ELF-1 (cell line): ENCODE results near the gene AGPAT3.
A peak's percentile ranks its signal among the peaks of the same experiment; 100 is the strongest.

Experiments
- DNase-seq: peaks from one replicate; pipeline ENCODE4 v3.0.0-alpha.2; 2016; ENCODE audit warnings: low read depth, low spot score

The AGPAT3 gene

DNA sequence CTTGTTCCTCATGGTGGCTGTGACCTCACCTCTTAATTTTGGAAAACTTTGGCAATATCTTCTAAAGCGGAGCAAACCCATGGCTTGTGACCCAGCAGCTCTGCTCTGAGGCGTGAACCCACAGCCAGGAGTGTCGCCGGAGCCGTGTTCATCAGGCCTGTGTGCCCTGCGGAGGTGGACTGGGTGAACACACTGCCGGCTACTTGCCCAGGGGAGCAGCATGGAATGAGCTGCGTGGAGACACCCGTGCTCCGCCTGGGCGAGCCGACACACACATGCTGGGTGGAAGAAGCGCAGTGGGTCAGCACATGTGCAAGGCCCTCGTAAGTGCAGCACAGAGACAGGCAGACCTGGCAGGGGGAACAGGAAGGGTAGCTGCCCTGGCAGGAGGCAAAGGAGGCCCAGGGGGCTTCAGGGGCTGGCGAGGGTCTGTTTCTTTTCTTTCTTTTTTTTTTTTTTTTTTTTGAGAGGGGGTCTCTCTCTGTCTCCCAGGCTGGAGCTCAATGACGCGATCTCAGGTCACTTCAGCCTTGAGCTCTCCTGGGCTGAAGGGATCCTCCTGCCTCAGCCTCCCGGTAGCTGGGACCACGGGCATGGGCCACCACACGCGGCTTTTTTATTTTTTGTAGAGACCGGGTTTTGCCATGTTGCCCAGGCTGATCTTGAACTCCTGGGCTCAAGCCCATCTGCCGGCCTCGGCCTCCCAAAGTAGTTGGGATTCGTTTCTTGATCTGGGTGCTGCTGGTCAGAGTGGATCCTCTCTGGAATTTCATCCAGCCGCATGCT is 41.8 kb downstream of the AGPAT3 start:
- no peak for DNase-seq

DNA sequence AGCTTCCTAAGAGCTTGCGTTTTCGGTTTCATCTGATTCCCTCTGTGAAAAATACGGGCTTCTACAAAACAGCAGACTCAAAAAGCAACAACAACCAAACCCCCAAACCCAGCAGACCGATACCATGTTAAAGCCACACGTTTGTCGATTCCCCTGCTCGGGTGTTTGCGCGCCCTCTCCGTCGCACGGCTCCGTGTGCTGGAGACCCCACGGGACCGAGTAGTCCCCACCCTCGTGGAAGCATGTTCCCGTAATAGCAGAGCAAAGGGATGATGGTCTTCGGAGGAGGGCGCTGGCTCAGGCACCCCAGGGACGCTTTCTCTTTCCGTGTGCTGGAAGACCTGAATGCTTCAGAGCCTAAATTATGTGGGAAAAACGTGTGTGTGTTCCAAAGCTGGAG is 42.7 kb downstream of the AGPAT3 start:
- no peak for DNase-seq

DNA sequence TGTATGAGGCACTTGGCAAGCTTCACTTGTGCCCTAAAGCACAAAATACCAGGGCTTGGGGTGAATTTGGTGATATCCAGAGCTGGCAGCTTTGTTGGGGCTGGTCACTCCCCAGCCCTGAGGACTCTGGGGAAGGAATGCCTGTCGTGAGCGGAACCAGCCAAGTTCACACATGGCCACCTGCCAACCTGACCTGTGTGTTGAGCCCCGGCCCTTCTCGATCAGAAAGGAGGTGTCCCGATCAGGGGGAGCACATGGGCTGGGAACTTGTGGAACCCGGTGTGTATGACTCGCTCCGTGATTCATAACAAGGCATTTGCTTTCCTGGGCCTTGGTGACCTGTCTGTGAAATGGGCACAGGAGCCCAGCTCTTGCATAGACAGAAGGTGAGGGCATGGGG is 43.1 kb downstream of the AGPAT3 start:
- no peak for DNase-seq

DNA sequence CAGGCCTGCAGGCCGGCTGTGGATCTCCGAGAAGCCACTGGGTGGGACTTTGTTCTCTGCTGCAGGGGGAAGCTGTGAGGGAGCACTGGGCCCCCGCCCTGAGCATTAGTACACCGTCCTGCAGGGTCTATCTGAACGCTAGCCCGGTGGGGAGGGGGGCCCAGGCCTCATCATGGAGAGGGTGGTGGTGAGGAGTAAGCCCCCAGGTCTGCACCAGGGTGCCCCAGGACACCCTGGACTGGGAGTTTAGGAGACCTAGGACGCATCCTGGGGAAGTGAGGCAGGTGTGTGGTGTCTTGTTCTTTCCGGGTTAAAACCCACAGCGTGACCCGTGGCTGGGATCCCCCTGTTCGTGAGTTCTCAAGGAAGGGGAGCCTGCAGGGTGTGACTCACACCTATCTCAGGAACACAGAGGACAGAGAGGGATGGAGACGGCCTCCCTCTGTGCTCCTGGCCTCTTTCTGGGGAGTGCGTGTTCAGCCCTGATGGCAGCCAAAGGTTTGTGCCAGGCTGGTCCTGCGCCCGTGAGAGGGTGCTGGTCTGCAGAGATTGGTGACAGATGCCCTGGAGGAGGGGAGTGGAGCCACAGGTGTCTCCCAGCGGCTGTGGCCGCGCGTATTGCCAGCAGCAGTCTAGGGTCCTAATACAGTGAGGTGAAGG is 44.8 kb downstream of the AGPAT3 start:
- no peak for DNase-seq

DNA sequence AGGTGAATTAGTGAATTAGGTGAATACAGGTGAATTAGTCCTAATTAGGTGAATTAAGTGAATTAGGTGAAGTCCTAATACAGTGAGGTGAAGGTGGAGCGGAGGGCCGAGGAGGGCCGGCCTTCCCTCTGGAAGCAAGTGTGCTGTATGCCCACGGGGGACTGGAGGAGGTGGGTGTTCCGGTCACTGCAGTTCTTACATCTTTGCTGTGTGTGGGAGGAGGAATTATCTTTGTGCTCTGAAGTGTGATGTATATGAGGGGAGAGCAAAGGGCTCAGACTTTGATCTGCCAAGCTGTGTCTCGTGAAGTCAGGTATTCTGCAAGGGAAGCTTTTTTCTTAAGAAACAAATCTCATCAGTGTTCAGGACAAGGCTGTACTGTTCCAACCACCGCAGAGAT is 45.4 kb downstream of the AGPAT3 start:
- DNase-seq, result no peak

DNA sequence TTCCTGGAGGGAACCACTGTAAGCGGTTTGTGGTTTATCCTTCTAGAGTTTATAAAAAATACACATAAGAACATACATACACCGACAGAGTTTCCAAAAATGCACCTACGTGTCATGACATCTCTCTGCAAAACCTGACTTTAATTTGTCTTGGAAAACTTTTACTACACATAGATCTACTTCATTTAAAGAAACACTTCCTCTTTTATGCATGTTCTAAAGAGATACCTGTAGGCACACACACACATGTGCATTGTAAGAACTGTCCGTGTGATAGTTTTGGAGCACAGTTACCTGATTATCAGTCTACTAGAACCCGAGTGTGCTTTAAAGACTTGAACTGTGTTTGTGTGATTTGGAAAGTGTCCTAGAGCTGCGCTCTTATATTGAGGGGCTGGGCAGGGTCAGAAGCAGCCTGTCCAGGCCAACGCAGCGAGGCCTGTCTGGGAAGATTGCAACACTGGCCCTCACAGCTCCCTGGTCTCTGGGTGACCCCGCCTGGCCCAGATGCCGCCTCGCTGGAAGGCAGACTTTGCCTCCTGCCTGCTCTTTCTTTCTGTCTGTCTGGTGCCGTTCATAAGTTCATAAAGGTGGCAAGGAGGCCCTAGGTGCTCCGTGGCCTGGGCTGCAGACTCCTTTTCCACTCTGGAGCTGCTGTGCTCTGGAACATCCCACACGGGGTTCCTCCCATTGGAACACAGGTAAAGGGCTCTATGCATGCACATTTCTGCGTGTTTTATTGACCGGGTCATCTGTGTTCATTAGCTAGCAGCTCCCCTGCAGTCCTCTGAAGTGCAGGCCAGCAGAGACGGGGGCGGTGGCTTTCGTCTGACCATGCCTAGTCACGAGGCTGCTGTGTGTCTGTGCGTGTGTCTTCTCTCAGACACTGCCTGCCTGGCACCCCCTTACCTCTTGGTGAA is 46.3 kb downstream of the AGPAT3 start:
- DNase-seq, result no peak

DNA sequence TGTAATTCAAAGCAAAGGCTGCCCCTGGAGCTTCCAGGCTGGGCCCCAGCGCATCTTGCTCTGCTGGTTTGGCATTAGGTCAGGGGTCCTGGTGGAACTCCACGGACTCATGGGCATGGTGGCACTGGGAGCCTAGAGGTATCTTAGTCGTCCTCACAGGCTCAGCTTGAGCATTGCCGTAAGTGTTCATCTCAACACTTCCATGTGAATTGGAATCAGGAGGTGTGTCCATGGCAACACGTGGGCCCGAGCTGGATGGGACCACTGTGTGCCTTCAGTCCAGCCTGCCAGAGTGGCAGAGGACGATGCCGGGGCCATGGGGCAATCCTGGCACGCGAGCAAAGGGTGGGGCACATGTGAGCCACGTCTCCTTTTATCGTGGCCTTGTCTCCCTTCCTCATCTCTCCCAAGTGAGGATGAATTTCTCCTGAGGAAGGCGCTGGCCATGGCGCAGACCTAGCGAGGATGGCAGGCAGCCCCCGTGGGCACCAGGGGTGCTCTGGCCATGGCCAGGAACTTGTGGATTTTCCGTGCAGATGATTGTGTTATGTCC is 47.0 kb downstream of the AGPAT3 start:
- DNase-seq, result no peak

DNA sequence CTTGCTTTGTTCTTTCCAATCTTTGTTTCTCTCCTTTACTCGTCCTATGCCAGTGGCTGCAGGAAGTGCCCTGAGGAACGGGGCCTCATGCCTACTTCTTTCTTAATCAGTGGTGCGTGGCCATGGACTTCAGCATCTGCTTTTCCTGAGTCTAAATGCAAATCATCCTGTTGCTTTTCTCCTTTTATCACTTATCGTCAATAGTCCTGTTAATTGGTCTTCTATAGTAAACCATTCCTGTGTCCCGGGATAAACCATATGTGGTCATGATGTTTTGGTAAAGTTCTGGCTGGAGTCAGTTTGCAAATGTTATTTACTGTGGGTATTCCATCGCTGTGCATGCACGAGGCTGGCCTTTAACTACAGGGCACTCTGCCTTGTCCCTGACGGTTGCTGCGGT is 47.5 kb downstream of the AGPAT3 start:
- no peak for DNase-seq

DNA sequence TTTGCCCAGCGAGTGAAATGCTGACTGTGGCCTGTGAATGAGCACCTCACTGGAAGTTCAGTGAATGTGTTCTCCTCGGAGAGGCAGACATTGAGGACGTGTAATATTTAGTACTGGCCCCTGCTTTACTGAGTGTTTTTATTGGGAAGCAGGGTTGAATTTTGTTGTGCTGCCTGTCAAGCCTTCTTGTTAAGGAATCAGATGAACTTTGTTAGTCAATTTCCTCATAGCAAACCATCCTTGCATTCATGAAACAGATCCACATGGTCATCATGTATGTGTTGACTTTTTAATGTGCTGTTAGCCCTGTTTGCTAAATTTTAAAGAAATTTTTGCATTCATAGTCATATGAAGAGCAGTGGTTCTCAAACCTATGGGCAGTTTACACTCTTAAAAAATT is 47.9 kb downstream of the AGPAT3 start:
- no peak for DNase-seq

DNA sequence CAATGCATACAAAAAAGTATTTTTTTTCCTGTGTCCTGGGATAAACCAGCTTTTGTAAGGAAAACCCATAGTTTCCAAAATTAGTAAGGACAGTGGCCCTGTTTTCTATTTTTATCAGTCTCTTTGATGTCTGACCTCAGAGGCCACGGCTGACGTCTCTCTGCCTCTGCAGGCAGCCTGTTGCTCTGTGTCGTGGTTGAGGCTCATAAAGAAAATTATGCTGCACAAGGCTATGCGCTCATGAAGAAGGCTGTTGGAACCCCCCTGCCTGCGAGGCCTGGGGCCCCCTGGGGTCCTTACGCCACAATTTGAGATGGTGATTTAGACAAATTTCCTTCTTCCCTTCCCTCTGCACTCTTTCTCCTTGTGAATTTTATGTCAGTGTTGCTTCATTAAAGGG is 48.9 kb downstream of the AGPAT3 start:
- DNase-seq, result no peak

DNA sequence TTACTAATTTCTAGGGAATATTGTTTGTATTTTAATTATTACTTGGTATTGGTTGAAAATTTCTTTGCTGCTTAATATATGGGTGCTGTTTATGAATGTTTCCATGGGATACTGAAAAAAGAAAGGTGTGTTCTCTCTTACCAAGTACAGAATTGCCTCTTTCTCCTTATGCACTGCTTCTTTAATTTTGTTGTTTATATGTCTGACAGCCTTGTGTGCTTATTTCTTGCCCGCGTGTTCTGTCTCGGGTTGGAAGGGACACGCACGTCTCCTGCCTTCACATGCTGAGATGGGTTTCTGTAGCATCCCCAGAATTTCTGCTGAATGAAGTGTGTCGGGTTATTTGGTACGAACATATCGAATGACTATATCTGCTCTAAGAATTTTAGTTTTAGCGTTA is 51.1 kb downstream of the AGPAT3 start:
- no peak for DNase-seq

DNA sequence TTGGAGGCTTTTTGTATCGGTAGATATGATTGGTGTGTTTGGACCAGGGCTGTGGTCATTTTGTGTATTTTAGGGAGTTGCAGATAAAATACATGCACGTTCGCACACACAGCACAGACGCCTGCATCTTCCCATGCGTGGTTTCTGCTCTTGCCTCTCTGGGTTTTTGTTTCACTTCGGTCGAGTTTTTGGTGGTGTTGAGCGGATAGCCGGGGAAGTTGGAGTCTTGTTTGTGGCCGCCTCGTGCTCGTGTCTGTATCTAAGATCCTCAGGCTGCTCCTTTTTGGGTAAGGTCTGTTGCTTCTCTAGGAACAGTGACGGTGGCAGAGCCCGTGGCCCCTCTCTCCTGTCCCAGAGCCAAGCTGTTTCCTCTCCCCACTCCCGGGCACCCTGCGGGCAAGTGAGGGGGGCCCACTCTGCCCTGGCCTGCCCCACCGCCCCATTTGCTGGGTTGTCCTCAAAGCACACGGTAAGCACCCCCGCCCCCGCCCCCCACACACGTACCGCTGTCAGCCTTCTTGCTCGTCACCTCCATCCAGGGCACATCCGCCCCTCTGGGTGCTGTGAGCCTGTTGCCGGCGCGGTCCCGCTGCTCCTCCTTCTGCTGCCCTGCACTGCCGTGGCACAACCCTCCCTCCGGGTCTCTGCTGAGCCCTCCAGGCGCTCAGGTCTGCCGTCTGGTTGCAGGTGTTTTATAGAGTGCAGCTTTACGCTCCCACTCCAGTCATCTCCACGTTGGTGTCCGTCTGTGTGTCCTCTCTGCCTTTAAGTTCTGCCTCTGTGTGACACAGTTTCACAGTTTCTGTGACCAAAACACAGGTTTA is 51.9 kb downstream of the AGPAT3 start:
- DNase-seq, result no peak

DNA sequence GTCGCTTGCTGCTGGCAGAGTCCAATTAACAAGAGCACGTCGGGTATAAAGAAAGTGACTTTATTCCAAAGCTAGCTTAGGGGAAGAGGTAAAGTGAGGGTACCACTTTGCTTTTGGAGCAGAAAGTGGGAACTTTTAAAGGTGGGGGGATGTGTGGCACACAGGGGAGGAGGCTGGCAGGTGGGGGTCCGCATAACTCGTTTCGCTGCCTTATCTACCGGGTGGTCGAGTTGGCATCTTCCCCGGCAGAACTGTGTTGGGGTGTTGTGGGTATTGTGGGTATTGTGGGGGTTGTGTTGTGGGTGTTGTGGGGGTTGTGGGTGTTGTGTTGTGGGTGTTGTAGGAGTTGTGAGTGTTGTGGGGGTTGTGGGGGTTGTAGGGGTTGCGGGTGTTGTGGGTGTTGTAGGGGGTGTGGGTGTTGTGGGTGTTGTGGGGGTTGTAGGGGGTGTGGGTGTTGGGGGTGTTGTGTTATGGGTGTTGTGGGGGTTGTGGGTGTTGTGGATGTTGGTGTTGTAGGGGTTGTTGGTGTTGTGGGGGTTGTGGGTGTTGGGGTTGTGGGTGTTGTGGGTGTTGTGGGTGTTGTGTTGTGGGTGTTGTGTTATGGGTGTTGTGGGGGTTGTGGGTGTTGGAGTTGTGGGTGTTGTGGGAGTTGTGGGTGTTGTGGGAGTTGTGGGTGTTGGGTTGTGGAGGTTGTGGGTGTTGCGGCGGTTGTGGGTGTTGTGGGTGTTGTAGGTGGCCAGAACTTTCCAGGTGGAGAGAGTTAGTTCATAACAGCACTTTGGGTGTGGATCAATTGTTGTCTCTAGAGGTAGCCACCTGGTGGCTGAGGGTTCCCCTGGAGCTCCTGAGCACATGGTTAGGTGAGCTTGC is 52.7 kb downstream of the AGPAT3 start:
- DNase-seq, result no peak

DNA sequence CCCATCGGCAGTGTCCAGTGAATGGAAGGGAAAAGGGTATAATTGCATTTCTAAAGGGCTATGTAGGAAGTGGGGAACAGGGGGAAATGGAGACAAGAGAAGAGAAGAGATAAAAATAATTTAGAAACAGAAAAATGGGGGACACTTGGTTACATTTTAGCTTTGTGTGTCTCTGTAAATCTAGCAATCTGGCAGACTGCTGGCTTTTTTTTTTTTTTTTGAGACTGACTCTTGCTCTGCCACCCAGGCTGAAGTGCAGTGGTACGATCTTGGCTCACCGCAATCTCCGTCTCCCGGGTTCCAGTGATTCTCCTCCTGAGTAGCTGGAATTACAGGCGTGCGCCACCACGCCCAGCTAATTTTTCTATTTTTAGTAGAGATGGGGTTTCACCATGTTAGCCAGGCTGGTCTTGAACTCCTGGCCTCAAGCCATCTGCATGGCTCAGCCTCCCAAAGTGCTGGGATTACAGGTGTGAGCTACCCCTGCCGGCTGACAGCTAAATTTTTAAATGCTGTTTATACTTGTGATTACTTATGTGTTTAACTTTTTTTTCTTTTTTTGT is 53.4 kb downstream of the AGPAT3 start:
- DNase-seq, result no peak

DNA sequence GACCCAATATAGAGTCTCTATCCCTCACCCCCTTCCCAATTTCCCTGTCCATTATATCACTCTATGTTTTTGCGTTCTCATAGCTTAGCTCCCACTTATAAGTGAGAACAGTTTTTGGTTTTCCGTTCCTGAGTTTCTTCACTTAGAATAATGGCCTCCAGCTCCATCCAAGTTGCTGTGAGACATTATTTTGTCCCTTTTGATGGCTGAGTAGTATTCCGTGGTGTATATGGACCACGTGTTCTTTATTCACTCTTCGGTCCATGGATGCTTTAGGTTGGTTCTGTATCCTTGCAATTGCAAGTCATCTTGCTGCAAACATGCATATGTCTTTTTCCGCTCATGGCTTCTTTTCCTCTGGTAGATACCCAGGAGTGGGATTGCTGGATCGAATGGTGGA is 54.3 kb downstream of the AGPAT3 start:
- no peak for DNase-seq

DNA sequence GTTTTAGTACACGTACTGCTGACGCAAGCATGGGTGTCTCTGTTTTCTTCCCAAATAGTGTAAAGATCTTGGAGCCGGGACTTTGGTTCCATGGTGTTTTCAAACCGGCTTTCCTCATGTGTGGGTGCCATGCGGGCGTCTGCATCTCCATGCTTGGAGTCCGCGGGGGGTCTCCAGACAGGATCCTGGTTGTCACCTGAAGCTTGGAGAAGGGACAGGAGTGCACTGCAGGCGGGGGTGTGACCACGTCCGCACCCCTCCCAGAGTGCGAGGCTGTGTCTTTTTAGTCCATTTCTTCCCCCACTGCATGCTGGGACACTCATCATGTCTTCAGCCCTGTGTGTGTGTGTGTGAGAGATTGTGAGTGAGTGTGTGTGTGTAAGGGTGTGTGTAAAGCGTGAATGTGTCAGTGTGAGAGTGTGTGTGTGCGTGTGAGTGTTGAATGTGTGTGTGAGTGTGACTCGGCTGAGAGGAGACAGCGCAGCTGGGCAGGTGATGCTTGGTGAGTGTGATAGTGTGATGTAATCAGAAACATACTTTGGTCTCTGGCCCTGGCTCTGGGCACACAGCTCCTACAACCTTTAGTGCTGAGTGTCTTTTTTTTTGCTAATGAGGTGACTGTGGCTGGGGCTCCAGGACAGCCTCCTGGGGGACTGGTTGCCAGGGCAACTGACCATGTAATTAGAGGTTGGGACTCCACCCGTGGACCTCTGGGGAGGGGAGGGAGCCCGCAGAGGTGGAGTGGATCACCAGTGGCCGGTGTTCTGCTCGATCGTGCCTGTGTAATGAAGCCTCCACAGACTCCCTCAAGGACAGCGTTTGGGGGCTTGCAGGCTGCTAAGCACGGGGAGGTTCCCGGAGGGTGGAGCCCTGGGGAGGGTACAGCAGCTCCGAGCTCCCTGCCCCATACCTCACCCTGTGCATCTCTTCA is 55.1 kb downstream of the AGPAT3 start:
- DNase-seq, result peak; percentile 42

DNA sequence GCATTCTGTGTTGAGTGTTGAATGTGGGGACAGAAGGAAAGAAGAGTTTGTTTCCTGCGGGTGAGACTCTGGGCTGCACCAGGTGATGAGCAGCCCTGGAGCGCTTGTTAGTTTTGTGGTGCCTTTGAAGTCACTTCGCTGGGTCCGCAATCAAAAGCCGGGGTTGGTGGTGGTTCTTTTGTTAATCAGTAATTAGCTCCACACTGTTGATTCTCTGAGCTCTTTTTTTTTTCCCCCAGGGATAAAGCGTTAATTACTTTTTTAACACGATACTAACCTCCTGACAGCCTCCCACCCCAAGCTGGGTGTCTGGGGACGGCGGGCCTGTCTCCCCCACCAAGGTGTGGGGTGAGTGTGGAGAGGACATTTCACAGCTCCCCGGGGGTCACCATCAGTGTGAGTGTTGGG is 56.6 kb downstream of the AGPAT3 start:
- peak; percentile 89 for DNase-seq
